Ishikawa (cell line): ENCODE results near the gene ANKRD11.

Source experiments
- CREB1 ChIP-seq: IDR thresholded peaks from 2 replicates; pipeline ENCODE4 v1.6.1; 2012; ENCODE audit warnings: low read depth
- RAD21 ChIP-seq: IDR thresholded peaks from 2 replicates; pipeline ENCODE4 v1.6.1; 2012; ENCODE audit warnings: low read depth
- REST ChIP-seq: IDR thresholded peaks from 2 replicates; pipeline ENCODE4 v1.6.1; 2012; ENCODE audit warnings: low read depth, mild to moderate bottlenecking
- YY1 ChIP-seq: IDR thresholded peaks from 2 replicates; pipeline ENCODE4 v1.6.1; 2012; ENCODE audit warnings: low read depth

- TF ChIP-seq RAD21: no peak
- TF ChIP-seq REST: no peak
- no peak for TF ChIP-seq CREB1
- TF ChIP-seq YY1: no peak
Observed at GRCh38 chr16:89317101-89317671, 173.2 kb downstream of the ANKRD11 start.
